ENCODE data around the gene STRIP1. TPM values are rescaled to one million over a fixed set of nuclear protein-coding genes. Genes with fewer than 3 reads are reported as not detected.

The STRIP1 gene
- total and polyA plus RNA-seq, 10 of the 15 experiments (the other 5 are each of a cell fraction or from before 2014, with no cell fraction given), result 6.3 to 26.6 (median 18.0) TPM

DNA sequence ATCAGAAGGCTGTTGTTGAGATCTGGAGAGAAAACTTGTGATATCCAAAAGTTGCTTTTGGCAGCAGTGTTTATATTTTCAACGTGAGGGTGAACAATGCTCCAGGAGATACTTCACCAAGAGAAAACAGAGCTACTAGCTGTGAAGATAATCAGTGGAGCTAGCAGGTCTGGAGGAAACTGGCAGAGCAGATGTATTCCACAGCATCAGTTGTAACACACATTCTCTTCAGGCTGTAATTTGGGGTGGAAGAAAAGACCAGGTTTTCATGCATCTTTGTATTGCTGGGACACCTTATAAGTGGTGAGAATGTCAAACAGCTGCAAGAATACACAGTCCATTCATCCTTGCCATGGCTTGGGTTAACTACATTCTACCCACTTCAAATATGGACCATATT is 27.9 kb upstream of the STRIP1 start (continued):
- TF ChIP-seq, protein P1, sequence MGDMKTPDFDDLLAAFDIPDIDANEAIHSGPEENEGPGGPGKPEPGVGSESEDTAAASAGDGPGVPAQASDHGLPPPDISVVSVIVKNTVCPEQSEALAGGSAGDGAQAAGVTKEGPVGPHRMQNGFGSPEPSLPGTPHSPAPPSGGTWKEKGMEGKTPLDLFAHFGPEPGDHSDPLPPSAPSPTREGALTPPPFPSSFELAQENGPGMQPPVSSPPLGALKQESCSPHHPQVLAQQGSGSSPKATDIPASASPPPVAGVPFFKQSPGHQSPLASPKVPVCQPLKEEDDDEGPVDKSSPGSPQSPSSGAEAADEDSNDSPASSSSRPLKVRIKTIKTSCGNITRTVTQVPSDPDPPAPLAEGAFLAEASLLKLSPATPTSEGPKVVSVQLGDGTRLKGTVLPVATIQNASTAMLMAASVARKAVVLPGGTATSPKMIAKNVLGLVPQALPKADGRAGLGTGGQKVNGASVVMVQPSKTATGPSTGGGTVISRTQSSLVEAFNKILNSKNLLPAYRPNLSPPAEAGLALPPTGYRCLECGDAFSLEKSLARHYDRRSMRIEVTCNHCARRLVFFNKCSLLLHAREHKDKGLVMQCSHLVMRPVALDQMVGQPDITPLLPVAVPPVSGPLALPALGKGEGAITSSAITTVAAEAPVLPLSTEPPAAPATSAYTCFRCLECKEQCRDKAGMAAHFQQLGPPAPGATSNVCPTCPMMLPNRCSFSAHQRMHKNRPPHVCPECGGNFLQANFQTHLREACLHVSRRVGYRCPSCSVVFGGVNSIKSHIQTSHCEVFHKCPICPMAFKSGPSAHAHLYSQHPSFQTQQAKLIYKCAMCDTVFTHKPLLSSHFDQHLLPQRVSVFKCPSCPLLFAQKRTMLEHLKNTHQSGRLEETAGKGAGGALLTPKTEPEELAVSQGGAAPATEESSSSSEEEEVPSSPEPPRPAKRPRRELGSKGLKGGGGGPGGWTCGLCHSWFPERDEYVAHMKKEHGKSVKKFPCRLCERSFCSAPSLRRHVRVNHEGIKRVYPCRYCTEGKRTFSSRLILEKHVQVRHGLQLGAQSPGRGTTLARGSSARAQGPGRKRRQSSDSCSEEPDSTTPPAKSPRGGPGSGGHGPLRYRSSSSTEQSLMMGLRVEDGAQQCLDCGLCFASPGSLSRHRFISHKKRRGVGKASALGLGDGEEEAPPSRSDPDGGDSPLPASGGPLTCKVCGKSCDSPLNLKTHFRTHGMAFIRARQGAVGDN (IDR thresholded peaks at IDR 0.05), result no peak

DNA sequence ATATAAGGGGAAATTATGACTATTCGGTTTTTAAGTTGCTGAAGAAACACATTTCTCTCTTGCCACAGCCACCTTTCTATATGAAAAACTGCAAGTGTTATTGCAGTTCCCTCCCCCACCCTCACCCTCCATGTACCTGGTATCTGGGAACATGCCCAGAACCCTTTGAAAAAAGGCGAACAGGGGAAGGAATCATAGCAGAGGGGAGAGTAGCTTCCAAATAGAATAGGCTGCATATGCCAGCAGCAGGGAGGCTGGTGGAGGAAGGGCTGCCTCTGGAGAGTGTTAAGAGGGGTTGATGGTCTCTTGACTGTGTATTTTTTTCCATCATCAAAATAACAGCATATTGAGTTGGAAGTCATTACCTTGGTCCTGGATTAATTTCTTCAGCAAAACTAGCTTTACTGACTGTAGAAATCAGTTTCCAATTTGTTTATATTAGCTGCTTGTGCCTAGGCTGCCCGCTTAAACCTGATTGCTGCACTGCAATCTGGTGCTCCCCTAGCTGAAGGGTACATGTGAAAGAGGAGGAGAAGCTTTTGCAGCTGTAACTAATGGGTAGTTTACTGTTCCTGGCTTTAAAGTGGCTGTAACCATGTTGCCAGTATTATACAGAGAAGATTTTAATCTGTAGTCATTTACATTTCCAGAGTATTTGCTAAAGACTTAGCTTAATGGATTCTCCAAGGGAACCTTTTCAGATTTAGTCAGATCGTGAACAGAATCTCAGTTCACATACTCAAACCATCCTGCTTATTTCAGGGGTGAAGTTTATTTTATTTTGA is 27.2 kb upstream of the STRIP1 start:
- Histone ChIP-seq H3K4me2 (ENCODE audit: control insufficient read depth, insufficient read depth) (no peak overlapping the region), H3K27me3 (replicated peaks in 1 of 2; ENCODE audit: control insufficient read depth in 2 of 2, insufficient read depth in 2 of 2, low read length in 1 of 2) (no peaks in the 10 kb centered on the region), H3K79me2 (ENCODE audit: control insufficient read depth, insufficient read depth, low read length) (no peaks in the 10 kb centered on the region; the same call in none of the 2 replicates), H3K4me3 (no peak overlapping the region), H3K4me1 (ENCODE audit: control insufficient read depth, insufficient read depth, low read length) (peaks cover 34% of the 10 kb centered on the region), H3K9ac (ENCODE audit: control insufficient read depth, insufficient read depth, low read length) (no peak overlapping the region), H2AFZ (ENCODE audit: control insufficient read depth, low read depth, low read length) (no peak overlapping the region), H4K20me1 (ENCODE audit: control insufficient read depth, insufficient read depth) (no peaks in the 10 kb centered on the region), H3K9me3 (replicated peaks; ENCODE audit: control insufficient read depth, insufficient read depth, low read length) (no peaks in the 10 kb centered on the region), H3K27ac (ENCODE audit: control insufficient read depth, insufficient read depth) (no peak overlapping the region), H3K36me3 (ENCODE audit: control insufficient read depth in 2 of 2, insufficient read depth in 2 of 2, low read length in 1 of 2) (peaks cover 0 to 11% of the 10 kb centered on the region in 2 experiments; a peak in 2 of 4 replicates)
- FAIRE-seq (no peak), DNase-seq (ENCODE audit: low read depth, low spot score) (no peak), ATAC-seq (no peak)
- ChIA-PET SMC1A (ENCODE audit: uncharacterized antibody, unreplicated experiment) (interaction anchor here (0.9 to 3.5 kb wide), 6 partner anchors 19 to 367 kb away, joined by 3 to 33 read pairs (median 6); partner anchors contain the start of gene AHCYL1), CTCF (interaction anchor here (0.5 to 9.5 kb wide), 10 partner anchors 9 to 375 kb away, joined by 3 to 200 read pairs (median 4); partner anchors contain the start of gene AHCYL1), RAD21 (ENCODE audit: unreplicated experiment) (interaction anchor here (1.0 to 5.0 kb wide), 3 partner anchors 22 to 230 kb away, joined by 4 to 66 read pairs (median 5); partner anchors contain the start of gene AHCYL1), POLR2A (interaction anchor here (0.5 to 1.7 kb wide), 4 partner anchors 15 to 467 kb away, joined by 3 to 7 read pairs (median 4); no protein-coding TSS in a partner anchor)
- in situ Hi-C loops (cut with MboI) (no loop called here), intact Hi-C loops (cut with micrococcal nuclease; ENCODE audit: unreplicated experiment) (no loop called here)
- no peak for TF ChIP-seq JUNB (IDR thresholded peaks at IDR 0.05)
- TF ChIP-seq, protein P2, sequence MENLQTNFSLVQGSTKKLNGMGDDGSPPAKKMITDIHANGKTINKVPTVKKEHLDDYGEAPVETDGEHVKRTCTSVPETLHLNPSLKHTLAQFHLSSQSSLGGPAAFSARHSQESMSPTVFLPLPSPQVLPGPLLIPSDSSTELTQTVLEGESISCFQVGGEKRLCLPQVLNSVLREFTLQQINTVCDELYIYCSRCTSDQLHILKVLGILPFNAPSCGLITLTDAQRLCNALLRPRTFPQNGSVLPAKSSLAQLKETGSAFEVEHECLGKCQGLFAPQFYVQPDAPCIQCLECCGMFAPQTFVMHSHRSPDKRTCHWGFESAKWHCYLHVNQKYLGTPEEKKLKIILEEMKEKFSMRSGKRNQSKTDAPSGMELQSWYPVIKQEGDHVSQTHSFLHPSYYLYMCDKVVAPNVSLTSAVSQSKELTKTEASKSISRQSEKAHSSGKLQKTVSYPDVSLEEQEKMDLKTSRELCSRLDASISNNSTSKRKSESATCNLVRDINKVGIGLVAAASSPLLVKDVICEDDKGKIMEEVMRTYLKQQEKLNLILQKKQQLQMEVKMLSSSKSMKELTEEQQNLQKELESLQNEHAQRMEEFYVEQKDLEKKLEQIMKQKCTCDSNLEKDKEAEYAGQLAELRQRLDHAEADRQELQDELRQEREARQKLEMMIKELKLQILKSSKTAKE (IDR thresholded peaks at IDR 0.05; ENCODE audit: low read depth, poor library complexity, severe bottlenecking), result no peak
- TF ChIP-seq SREBF1 (IDR thresholded peaks at IDR 0.05; ENCODE audit: low read length), result no peak
- no peak for TF ChIP-seq CHD2 (IDR thresholded peaks at IDR 0.05; ENCODE audit: borderline replicate concordance, low read depth, low read length)
- no peak for TF ChIP-seq NR2C1 (IDR thresholded peaks at IDR 0.05)
- no peak for TF ChIP-seq NR2F1 (conservative IDR thresholded peaks at IDR 0.05)
- TF ChIP-seq, protein P3, sequence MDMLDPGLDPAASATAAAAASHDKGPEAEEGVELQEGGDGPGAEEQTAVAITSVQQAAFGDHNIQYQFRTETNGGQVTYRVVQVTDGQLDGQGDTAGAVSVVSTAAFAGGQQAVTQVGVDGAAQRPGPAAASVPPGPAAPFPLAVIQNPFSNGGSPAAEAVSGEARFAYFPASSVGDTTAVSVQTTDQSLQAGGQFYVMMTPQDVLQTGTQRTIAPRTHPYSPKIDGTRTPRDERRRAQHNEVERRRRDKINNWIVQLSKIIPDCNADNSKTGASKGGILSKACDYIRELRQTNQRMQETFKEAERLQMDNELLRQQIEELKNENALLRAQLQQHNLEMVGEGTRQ (IDR thresholded peaks at IDR 0.05; ENCODE audit: borderline replicate concordance, low read depth, low read length), result no peak
- TF ChIP-seq MTA2 (IDR thresholded peaks at IDR 0.05; ENCODE audit: low read depth), result no peak
- no peak for TF ChIP-seq BRCA1 (IDR thresholded peaks at IDR 0.05; ENCODE audit: low read depth, low read length)
- TF ChIP-seq POLR2AphosphoS2 (IDR thresholded peaks at IDR 0.05; ENCODE audit: low read depth, low read length), result no peak
- TF ChIP-seq PML (IDR thresholded peaks at IDR 0.05; ENCODE audit: low read length), result no peak
- no peak for TF ChIP-seq SMARCA5 (IDR thresholded peaks at IDR 0.05)
- TF ChIP-seq HDGF (IDR thresholded peaks at IDR 0.05), result no peak
- no peak for TF ChIP-seq FOXM1 (IDR thresholded peaks at IDR 0.05; ENCODE audit: low read depth, low read length)
- no peak for TF ChIP-seq MEF2A (IDR thresholded peaks at IDR 0.05; ENCODE audit: insufficient read depth, low read depth, low read length)
- 95% methylated on average over 4 of the region's 4 CpGs for WGBS (ENCODE audit: insufficient coverage, insufficient replicate concordance, low lambda C conversion rate, missing lambda C conversion rate)
- BruUV-seq (replicated peaks), result no TSS peak
